A549 (cell line): ENCODE data around the gene MEF2D. TPM values are rescaled to one million over a fixed set of nuclear protein-coding genes. Genes with fewer than 3 reads are reported as not detected.

ENCODE experiments used
- ATAC-seq, 2 experiments: fragments of 200-7000 bp in 1 of 2; fragments of >200 bp in 1 of 2; cut with Nextera tagmentation in 1 of 2; cut with Tn5 transposase in 1 of 2; 3 replicates each; pipeline versions ENCODE4 v1.8.0 to v1.9.1; 2018 to 2020; ENCODE audit warnings: mild to moderate bottlenecking in 1 of 2, moderate library complexity in 1 of 2
- CTCF ChIA-PET: fragments of 300-600 bp; sonication (Branson Sonifier 250); formaldehyde crosslinking; extraction: SDS; loops from one replicate; lab custom pipeline; 2021; ENCODE audit warnings: antibody characterized with exemption, inconsistent platforms; lab: Yijun Ruan, JAX
- POLR2A ChIA-PET: fragments of 350-600 bp; formaldehyde crosslinking; extraction: SDS; loops from one replicate; lab custom pipeline; 2021; ENCODE audit warnings: antibody characterized with exemption, inconsistent platforms; lab: Yijun Ruan, JAX
- DNase-seq, 2 experiments: peaks; one replicate each; pipeline versions ENCODE4 v3.0.0 to v3.0.0-alpha.2; 2011 to 2016; ENCODE audit warnings: low read depth in 1 of 2, low spot score in 1 of 2
- FAIRE-seq: peaks from 2 replicates; lab custom pipeline; 2011; peaks lifted over from hg19 to GRCh38; lab: Jason Lieb, UNC
- H3K27ac ChIP-seq, 2 experiments: fragments of >200 bp; sonication (Bioruptor Twin); formaldehyde crosslinking; 3 replicates each; pipeline ENCODE4 v1.5.1; 2016 to 2017
- H3K4me1 ChIP-seq: fragments of >200 bp; sonication (Bioruptor Twin); formaldehyde crosslinking; 3 replicates; pipeline ENCODE4 v1.6.1; 2016
- H3K4me2 ChIP-seq: fragments of >200 bp; sonication (Bioruptor Twin); formaldehyde crosslinking; 3 replicates; pipeline ENCODE4 v1.6.1; 2016
- H3K4me3 ChIP-seq: fragments of >200 bp; sonication (Bioruptor Twin); formaldehyde crosslinking; 3 replicates; pipeline ENCODE4 v1.5.1; 2016
- H3K9me3 ChIP-seq: fragments of >200 bp; sonication (Bioruptor Twin); formaldehyde crosslinking; 3 replicates; pipeline ENCODE4 v1.6.1; 2016
- ATOH8 ChIP-seq: fragments of 250-450 bp; sonication (Bioruptor Pico); IDR thresholded peaks from 2 replicates; pipeline ENCODE4 v1.5.0; 2020; ENCODE audit warnings: low read depth, mild to moderate bottlenecking, moderate library complexity
- CBX2 ChIP-seq: fragments of 200-600 bp; sonication (generic); IDR thresholded peaks from 2 replicates; pipeline ENCODE4 v1.6.1; 2016; ENCODE audit warnings: low read depth, mild to moderate bottlenecking, borderline replicate concordance
- CEBPB ChIP-seq, 2 experiments: fragments of >200 bp in 1 of 2; sonication (Bioruptor Twin) in 1 of 2; formaldehyde crosslinking in 1 of 2; IDR thresholded peaks; 2 replicates each; pipeline ENCODE4 v1.6.1; 2012 to 2016
- CHD2 ChIP-seq: fragments of 150-350 bp; IDR thresholded peaks from 2 replicates; pipeline ENCODE4 v1.6.1; 2014; ENCODE audit warnings: low read length; ENCODE audit not compliant: partially characterized antibody
- E2F6 ChIP-seq: IDR thresholded peaks from 2 replicates; pipeline ENCODE4 v1.6.1; 2012; ENCODE audit warnings: low read depth, borderline replicate concordance
- EHMT2 ChIP-seq: fragments of 200-600 bp; sonication (generic); IDR thresholded peaks from 2 replicates; pipeline ENCODE4 v1.6.1; 2016; ENCODE audit warnings: antibody characterized with exemption, low read depth, mild to moderate bottlenecking, moderate library complexity
- EP300 ChIP-seq, 2 experiments: fragments of >200 bp; sonication (Bioruptor Twin); formaldehyde crosslinking; IDR thresholded peaks; 2 replicates in 1 of 2; 3 replicates in 1 of 2; pipeline ENCODE4 v1.6.1; 2016 to 2017
- ESRRA ChIP-seq: fragments of 150-350 bp; IDR thresholded peaks from 2 replicates; pipeline ENCODE4 v1.6.1; 2014; ENCODE audit warnings: mild to moderate bottlenecking, low read length, borderline replicate concordance
- FOSL2 ChIP-seq, 2 experiments: fragments of 450-650 bp in 1 of 2; fragments of >200 bp in 1 of 2; sonication (Bioruptor Twin) in 1 of 2; formaldehyde crosslinking; IDR thresholded peaks; 2 replicates each; pipeline versions ENCODE4 v1.5.0 to v1.6.1; 2016 to 2020; ENCODE audit warnings: mild to moderate bottlenecking in 1 of 2, moderate library complexity in 1 of 2
- HDAC2 ChIP-seq: fragments of 200-600 bp; sonication (generic); IDR thresholded peaks from 2 replicates; pipeline ENCODE4 v1.6.1; 2016
- HES2 ChIP-seq: fragments of >200 bp; sonication (Bioruptor Twin); formaldehyde crosslinking; IDR thresholded peaks from 2 replicates; pipeline ENCODE4 v1.6.1; 2016
- HEYL ChIP-seq: fragments of 250-450 bp; sonication (Bioruptor Pico); IDR thresholded peaks from 2 replicates; pipeline ENCODE4 v1.8.0; 2021; ENCODE audit warnings: mild to moderate bottlenecking, moderate library complexity
- HOXB13 ChIP-seq: fragments of 250-450 bp; sonication (Bioruptor Pico); IDR thresholded peaks from 2 replicates; pipeline ENCODE4 v1.5.0; 2020; ENCODE audit warnings: low read depth, mild to moderate bottlenecking, moderate library complexity
- JUN ChIP-seq, 2 experiments: fragments of >200 bp; sonication (Bioruptor Twin); formaldehyde crosslinking; IDR thresholded peaks; 2 replicates in 1 of 2; 3 replicates in 1 of 2; pipeline ENCODE4 v1.6.1; 2016 to 2017
- JUNB ChIP-seq: fragments of >200 bp; sonication (Bioruptor Twin); formaldehyde crosslinking; IDR thresholded peaks from 2 replicates; pipeline ENCODE4 v1.6.1; 2016
- KDM1A ChIP-seq: fragments of 200-600 bp; sonication (generic); IDR thresholded peaks from 2 replicates; pipeline ENCODE4 v1.6.1; 2016; ENCODE audit warnings: low read depth, mild to moderate bottlenecking
- KDM5A ChIP-seq: fragments of 200-600 bp; sonication (generic); IDR thresholded peaks from 2 replicates; pipeline ENCODE4 v1.6.1; 2016; ENCODE audit warnings: antibody characterized with exemption, mild to moderate bottlenecking
- MAX ChIP-seq: IDR thresholded peaks from 2 replicates; pipeline ENCODE4 v1.6.1; 2012
- MYC ChIP-seq: IDR thresholded peaks from 2 replicates; pipeline ENCODE4 v1.6.1; 2012; ENCODE audit warnings: mild to moderate bottlenecking, inconsistent platforms, low read length, improper control_type of control experiment, borderline replicate concordance
- NPAS2 ChIP-seq: fragments of 250-450 bp; sonication (Bioruptor Pico); IDR thresholded peaks from 2 replicates; pipeline ENCODE4 v1.8.0; 2022; ENCODE audit warnings: mild to moderate bottlenecking, moderate library complexity, borderline replicate concordance
- PBX3 ChIP-seq: IDR thresholded peaks from 2 replicates; pipeline ENCODE4 v1.6.1; 2012
- PHF8 ChIP-seq: fragments of 200-600 bp; sonication (generic); IDR thresholded peaks from 2 replicates; pipeline ENCODE4 v1.6.1; 2016; ENCODE audit warnings: low read depth, mild to moderate bottlenecking, antibody characterized with exemption, moderate library complexity, borderline replicate concordance
- POLR2A ChIP-seq: IDR thresholded peaks from 2 replicates; pipeline ENCODE4 v1.6.1; 2012; ENCODE audit warnings: mild to moderate bottlenecking, low read length
- RARB ChIP-seq: fragments of 250-450 bp; sonication (Bioruptor Pico); IDR thresholded peaks from 2 replicates; pipeline ENCODE4 v1.8.0; 2021; ENCODE audit warnings: mild to moderate bottlenecking, moderate library complexity
- RFX5 ChIP-seq: fragments of 450-650 bp; IDR thresholded peaks from 2 replicates; pipeline ENCODE4 v1.7.1; 2014; ENCODE audit warnings: antibody characterized with exemption, mild to moderate bottlenecking, moderate library complexity
- RNF2 ChIP-seq: fragments of 200-600 bp; sonication (generic); IDR thresholded peaks from 2 replicates; pipeline ENCODE4 v1.6.1; 2016; ENCODE audit warnings: low read depth, mild to moderate bottlenecking, antibody characterized with exemption, moderate library complexity, borderline replicate concordance
- SREBF2 ChIP-seq: fragments of 450-650 bp; IDR thresholded peaks from 2 replicates; pipeline ENCODE4 v1.6.1; 2014; ENCODE audit warnings: mild to moderate bottlenecking, moderate library complexity
- TFCP2L1 ChIP-seq: fragments of 250-450 bp; sonication (Bioruptor Pico); IDR thresholded peaks from 2 replicates; pipeline ENCODE4 v1.5.0; 2021; ENCODE audit warnings: mild to moderate bottlenecking
- TP53 ChIP-seq: fragments of 250-450 bp; sonication (Bioruptor Pico); IDR thresholded peaks from 2 replicates; pipeline ENCODE4 v1.5.0; 2021; ENCODE audit warnings: mild to moderate bottlenecking, moderate library complexity
- USF2 ChIP-seq: fragments of 450-650 bp; IDR thresholded peaks from 2 replicates; pipeline ENCODE4 v1.6.1; 2014; ENCODE audit warnings: antibody characterized with exemption
- ZC3H11A ChIP-seq: fragments of 450-650 bp; IDR thresholded peaks from 2 replicates; pipeline ENCODE4 v1.6.1; 2014; ENCODE audit warnings: antibody characterized with exemption, mild to moderate bottlenecking
- ZSCAN20 ChIP-seq: fragments of 250-450 bp; sonication (Bioruptor Pico); IDR thresholded peaks from 2 replicates; pipeline ENCODE4 v1.8.0; 2022; ENCODE audit warnings: mild to moderate bottlenecking, moderate library complexity
- WGBS: methylation state at CpG from one replicate; pipeline ENCODE4 v1.1.6; 2017; ENCODE audit errors: missing lambda C conversion rate; 5-methylcytosine and 5-hydroxymethylcytosine counted together
- polyA plus RNA-seq, 4 experiments: library from polyadenylated mRNA; depleted of rRNA in 3 of 4; stranded (reverse); fragments of >200 nt; fragmentation: RNase III in 1 of 4; extraction: RNeasy Plus Mini Kit Qiagen cat#74134 plus additional on column Dnase treatment in 1 of 4; gene quantifications; 2 replicates in 3 of 4; 3 replicates in 1 of 4; pipeline ENCODE4 v1.2.3, GENCODE V29; 2011 to 2017

The MEF2D gene
- polyA plus RNA-seq, 2 of the 4 experiments (the other 2 are of a cell fraction): 16.8 to 23.4 TPM

- ChIA-PET POLR2A (interaction anchor here (0.6 to 3.5 kb wide), 18 partner anchors 9 to 204 kb away, joined by 3 to 130 read pairs (median 5); partner anchors contain the start of genes GPATCH4, MEF2D and NAXE), CTCF (interaction anchor here (0.6 to 5.9 kb wide), 30 partner anchors 9 to 158 kb away, joined by 3 to 55 read pairs (median 5); partner anchors contain the start of genes MEF2D and NAXE)
- Histone ChIP-seq H3K27ac (peak overlapping the region; percentile 97 to 98), H3K4me3 (peak overlapping the region; percentile 60), H3K9me3 (no peaks in the 10 kb centered on the region), H3K4me1 (peaks cover 13% of the 10 kb centered on the region), H3K4me2 (peak overlapping the region; percentile 94)
- ATAC-seq (peak; percentile 80 to 90), DNase-seq (peak; percentile 99), FAIRE-seq (peak; percentile 28)
- WGBS: under 1% methylated on average over 46 of the region's 59 CpGs
- TF ChIP-seq ZC3H11A: no peak
- TF ChIP-seq TFCP2L1 (CRISPR knock-in tag): peak; percentile 88; the same call in 1 of the 2 replicates
- TF ChIP-seq JUNB: no peak; the same call in 1 of the 2 replicates
- TF ChIP-seq E2F6: peak; percentile 75
- no peak for TF ChIP-seq KDM1A
- TF ChIP-seq CHD2: no peak
- 0 out of 2 replicates have a peak, but pooled peaks have one; percentile 53 for TF ChIP-seq RARB
- 0 out of 2 replicates have a peak, but pooled peaks have one; percentile 35 for TF ChIP-seq RFX5
- TF ChIP-seq HES2: no peak
- TF ChIP-seq ESRRA: 0 out of 2 replicates have a peak, but pooled peaks have one; percentile 7
- peak; percentile 24; the same call in 1 of the 2 replicates for TF ChIP-seq MAX
- peak; percentile 99 for TF ChIP-seq USF2
- no peak for TF ChIP-seq HEYL (CRISPR knock-in tag)
- TF ChIP-seq ATOH8 (CRISPR knock-in tag): no peak
- TF ChIP-seq SREBF2: no peak
- TF ChIP-seq PHF8: peak; percentile 75; the same call in 1 of the 2 replicates
- peak; percentile 82 for TF ChIP-seq HOXB13 (CRISPR knock-in tag)
- peak; percentile 89 for TF ChIP-seq POLR2A
- no peak for TF ChIP-seq KDM5A
- TF ChIP-seq HDAC2: no peak
- no peak for TF ChIP-seq CBX2
- TF ChIP-seq NPAS2 (CRISPR knock-in tag): no peak
- no peak for TF ChIP-seq FOSL2 (IDR thresholded peaks at IDR 0.05)
- no peak; the same call in none of the 2 replicates for TF ChIP-seq FOSL2 (CRISPR knock-in tag; IDR thresholded peaks at IDR 0.05)
- no peak for TF ChIP-seq EHMT2
- peak; percentile 66 for TF ChIP-seq PBX3
- peak; percentile 86; the same call in 1 of the 2 replicates for TF ChIP-seq TP53 (CRISPR knock-in tag)
- no peak for TF ChIP-seq ZSCAN20 (CRISPR knock-in tag)
- TF ChIP-seq EP300 (IDR thresholded peaks at IDR 0.05): no peak
- peak in 1 of 2 experiments; percentile 10; a peak in 1 of 4 replicates for TF ChIP-seq CEBPB (IDR thresholded peaks at IDR 0.05)
- no peak for TF ChIP-seq RNF2
- no peak; the same call in 1 of the 2 replicates for TF ChIP-seq MYC
- peak; percentile 79 to 81 for TF ChIP-seq JUN (IDR thresholded peaks at IDR 0.05)
Measured at GRCh38 chr1:156456625-156457465, 43.7 kb downstream of the MEF2D start.
